MCF 10A (cell line): ENCODE data around the gene LRCOL1. TPM values are rescaled to one million over a fixed set of nuclear protein-coding genes. Genes with fewer than 3 reads are reported as not detected.

ENCODE experiments used
- BruUV-seq: library from RNA; stranded (reverse); fragments of 400-500 nt; replicated peaks from 2 replicates; lab custom pipeline; 2021; lab: Mats Ljungman, UMichigan
- CTCF ChIA-PET: fragments of 300-600 bp; sonication (Branson Sonifier 250); formaldehyde crosslinking; extraction: SDS; loops from one replicate; lab custom pipeline; 2021; ENCODE audit warnings: antibody characterized with exemption, inconsistent platforms; lab: Yijun Ruan, JAX
- POLR2A ChIA-PET: fragments of 300-600, 350-650 bp; sonication (Branson Sonifier 250); formaldehyde crosslinking; extraction: SDS; loops from one replicate; lab custom pipeline; 2020; ENCODE audit warnings: antibody characterized with exemption, inconsistent platforms; lab: Yijun Ruan, JAX
- DNase-seq: peaks from one replicate; pipeline ENCODE4 v3.0.0-alpha.2; 2018; ENCODE audit not compliant: unreplicated experiment
- H3K27ac Mint-ChIP-seq: one replicate; pipeline ENCODE4 v1.8.0; 2022; ENCODE audit warnings: mild to moderate bottlenecking, low read depth, mixed read lengths; ENCODE audit not compliant: unreplicated experiment
- H3K27me3 Mint-ChIP-seq: one replicate; pipeline ENCODE4 v1.8.0; 2022; ENCODE audit warnings: mixed read lengths; ENCODE audit not compliant: insufficient read depth, unreplicated experiment
- H3K36me3 Mint-ChIP-seq: one replicate; pipeline ENCODE4 v1.8.0; 2022; ENCODE audit warnings: mild to moderate bottlenecking, moderate library complexity, mixed read lengths; ENCODE audit not compliant: insufficient read depth, unreplicated experiment
- H3K4me1 Mint-ChIP-seq: one replicate; pipeline ENCODE4 v1.8.0; 2022; ENCODE audit warnings: mixed read lengths; ENCODE audit not compliant: insufficient read depth, unreplicated experiment
- H3K4me3 Mint-ChIP-seq: one replicate; pipeline ENCODE4 v1.8.0; 2022; ENCODE audit warnings: mild to moderate bottlenecking, moderate library complexity, mixed read lengths; ENCODE audit not compliant: unreplicated experiment
- H3K9me3 Mint-ChIP-seq: one replicate; pipeline ENCODE4 v1.8.0; 2022; ENCODE audit warnings: mixed read lengths; ENCODE audit not compliant: unreplicated experiment
- CTCF ChIP-seq: fragments of 200-600 bp; IDR thresholded peaks from one replicate; pipeline ENCODE4 v1.8.0; 2022; ENCODE audit warnings: antibody characterized with exemption, mild to moderate bottlenecking; ENCODE audit not compliant: unreplicated experiment
- intact Hi-C: fragments of 100-400 bp; cut with micrococcal nuclease; formaldehyde crosslinking; loops from 2 replicates; pipeline ENCODE4 v1.14.1; 2022
- total RNA-seq: library from RNA; stranded (reverse); gene quantifications from 2 replicates; pipeline ENCODE4 v1.2.3, GENCODE V29; 2022

The LRCOL1 gene
- total RNA-seq, 1 experiment from 2014 or later: not detected

GRCh38 chr12:132595183-132595582, 15.2 kb downstream of the LRCOL1 start:
- CTCF ChIA-PET: interaction anchor here (0.7 to 1.5 kb wide), 2 partner anchors 20 to 163 kb away, joined by 3 to 4 read pairs; no protein-coding TSS in a partner anchor
- no TSS peak for BruUV-seq

GRCh38 chr12:132593938-132594358, 16.4 kb downstream of the LRCOL1 start:
- intact Hi-C loops: no loop called here
- H3K9me3 Mint-ChIP-seq: no peaks in the 10 kb centered on the region
- H3K36me3 Mint-ChIP-seq: peaks cover 5% of the 10 kb centered on the region
- no TSS peak for BruUV-seq
- H3K4me1 Mint-ChIP-seq: peaks cover 8% of the 10 kb centered on the region
- POLR2A ChIA-PET: no interaction called here
- DNase-seq: peak; percentile 96
- TF ChIP-seq CTCF: no peak
- H3K27ac Mint-ChIP-seq: no peak overlapping the region
- CTCF ChIA-PET: no interaction called here
- H3K4me3 Mint-ChIP-seq: peak overlapping the region; percentile 47
- H3K27me3 Mint-ChIP-seq: peaks cover 32% of the 10 kb centered on the region

More at GRCh38 chr12:132595183-132595582, 15.2 kb downstream of the LRCOL1 start:
- Mint-ChIP-seq H3K27me3 (peaks cover 44% of the 10 kb centered on the region), H3K36me3 (peaks cover 5% of the 10 kb centered on the region), H3K27ac (no peak overlapping the region), H3K9me3 (no peaks in the 10 kb centered on the region), H3K4me1 (peaks cover 8% of the 10 kb centered on the region), H3K4me3 (no peak overlapping the region)
- TF ChIP-seq CTCF: no peak
- no peak for DNase-seq
- POLR2A ChIA-PET: no interaction called here
- intact Hi-C loops: no loop called here

- Mint-ChIP-seq H3K27me3 (peaks cover 27% of the 10 kb centered on the region), H3K4me3 (peak overlapping the region; percentile 47), H3K36me3 (peaks cover 5% of the 10 kb centered on the region), H3K4me1 (peaks cover 8% of the 10 kb centered on the region), H3K9me3 (no peaks in the 10 kb centered on the region), H3K27ac (no peak overlapping the region)
- no TSS peak for BruUV-seq
- intact Hi-C loops: no loop called here
- no peak for DNase-seq
- ChIA-PET POLR2A (no interaction called here), CTCF (interaction anchor here (1.0 kb wide), 1 partner anchor 10 kb away, joined by 3 read pairs; no protein-coding TSS in a partner anchor)
- no peak for TF ChIP-seq CTCF
Measured at GRCh38 chr12:132593521-132593920, 16.9 kb downstream of the LRCOL1 start.

GRCh38 chr12:132593071-132593470, 17.3 kb downstream of the LRCOL1 start:
- Mint-ChIP-seq H3K36me3 (peaks cover 5% of the 10 kb centered on the region), H3K9me3 (no peaks in the 10 kb centered on the region), H3K4me3 (no peak overlapping the region), H3K27ac (no peak overlapping the region), H3K27me3 (peaks cover 23% of the 10 kb centered on the region), H3K4me1 (peaks cover 8% of the 10 kb centered on the region)
- TF ChIP-seq CTCF: no peak
- no TSS peak for BruUV-seq
- POLR2A ChIA-PET: no interaction called here
- intact Hi-C loops: no loop called here
- CTCF ChIA-PET: interaction anchor here (1.0 kb wide), 1 partner anchor 11 kb away, joined by 3 read pairs; no protein-coding TSS in a partner anchor
- DNase-seq: no peak
